Spleen (tissue), 11 donors: ENCODE data around the gene CBLL1. TPM values are rescaled to one million over a fixed set of nuclear protein-coding genes. Genes with fewer than 3 reads are reported as not detected.

ENCODE experiments used
- DNase-seq: peaks from one replicate; pipeline ENCODE4 v3.0.0-alpha.2; 2020
- H3K27ac ChIP-seq, 8 donors: fragments of 200-600 bp; sonication (generic) in 7 of 8; 1 replicate in 4 of 8; 2 replicates in 4 of 8; pipeline versions ENCODE4 v1.5.0 to v1.8.0; 2016 to 2021; ENCODE audit warnings: inconsistent platforms in 4 of 8, mild to moderate bottlenecking in 4 of 8, moderate library complexity in 1 of 8
- H3K27me3 ChIP-seq, 7 donors: fragments of 200-600 bp; sonication (generic) in 6 of 7; replicated peaks in 1 of 7; 1 replicate in 4 of 7; 2 replicates in 3 of 7; pipeline versions ENCODE4 v1.5.0 to v1.8.0; 2016 to 2021; ENCODE audit warnings: inconsistent platforms in 3 of 7, mild to moderate bottlenecking in 1 of 7
- H3K36me3 ChIP-seq, 6 donors: fragments of 200-600 bp; sonication (generic) in 5 of 6; 1 replicate in 4 of 6; 2 replicates in 2 of 6; pipeline versions ENCODE4 v1.5.0 to v1.8.0; 2016 to 2021; ENCODE audit warnings: inconsistent platforms in 2 of 6
- H3K4me1 ChIP-seq, 6 donors: fragments of 200-600 bp; sonication (generic) in 5 of 6; 1 replicate in 3 of 6; 2 replicates in 3 of 6; pipeline versions ENCODE4 v1.5.0 to v1.8.0; 2016 to 2021; ENCODE audit warnings: inconsistent platforms in 3 of 6
- H3K4me3 ChIP-seq, 8 donors: fragments of 200-600 bp; sonication (generic) in 7 of 8; 1 replicate in 4 of 8; 2 replicates in 4 of 8; pipeline versions ENCODE4 v1.5.0 to v1.8.0; 2016 to 2021; ENCODE audit warnings: inconsistent platforms in 4 of 8, mild to moderate bottlenecking in 4 of 8, moderate library complexity in 2 of 8
- H3K9me3 ChIP-seq, 8 donors: fragments of 200-600 bp; sonication (generic) in 7 of 8; 1 replicate in 4 of 8; 2 replicates in 4 of 8; pipeline versions ENCODE4 v1.5.0 to v1.8.0; 2016 to 2021; ENCODE audit warnings: inconsistent platforms in 4 of 8
- POLR2A ChIP-seq, 3 donors: fragments of 450-650 bp; IDR thresholded peaks; one replicate each; pipeline ENCODE4 v1.5.1; 2017; ENCODE audit warnings: antibody characterized with exemption in 3 of 3, mild to moderate bottlenecking in 1 of 3
- POLR2AphosphoS5 ChIP-seq, 3 donors: sonication (generic); formaldehyde crosslinking; IDR thresholded peaks; one replicate each; pipeline ENCODE4 v1.5.1; 2017; ENCODE audit warnings: antibody characterized with exemption in 3 of 3
- WGBS, 5 donors: extraction: QIAGEN DNeasy Blood & Tissue Kit in 3 of 5; methylation state at CpG; one replicate each; pipeline versions ENCODE4 v1.1.5 to v1.1.7; 2013 to 2018; 5-methylcytosine and 5-hydroxymethylcytosine counted together
- intact Hi-C: fragments of 100-400 bp; cut with DNase I; formaldehyde crosslinking; loops from one replicate; pipeline ENCODE4 v1.15.0; 2023; ENCODE audit warnings: low total_unique reads
- polyA plus RNA-seq, 3 donors: library from polyadenylated mRNA; stranded (reverse); fragments of 200-250 nt; gene quantifications; one replicate each; pipeline ENCODE4 v1.2.1, GENCODE V29; 2013
- total RNA-seq, 7 donors: library from RNA; depleted of rRNA in 3 of 7; stranded (reverse); fragments of >200 nt in 3 of 7; fragmentation: NEBNext Ultra II Directional in 4 of 7; extraction: Animal tissue kit (Norgen Biotek cat#: 25700) in 4 of 7; gene quantifications; one replicate each; pipeline versions ENCODE4 v1.1.0 to v1.2.1, GENCODE V29; 2016 to 2021
- TF ChIP-seq, protein P1 (sequence below), 11 experiments: fragments of 200-600 bp in 7 of 11; fragments of 450-650 bp in 4 of 11; sonication (generic) in 4 of 11; IDR thresholded peaks in 8 of 11; conservative IDR thresholded peaks in 3 of 11; 1 replicate in 7 of 11; 2 replicates in 4 of 11; pipeline versions ENCODE4 v1.4.0 to v1.8.0; 2016 to 2021; ENCODE audit warnings: antibody characterized with exemption in 11 of 11, inconsistent platforms in 4 of 11, mild to moderate bottlenecking in 1 of 11
- donor health status: healthy with polysubstance abuse.
- donor health status: DM: no; HTN: no; CAD: no; lungs with moderate emphysema.
- donor health status: DM: no; HTN: no; CAD: no.
- donor health status: Bipolar disorder and iron deficiency.
- donor health status: healthy.
- donor health status: DM: no; HTN: no; CAD: no.
- donor health status: DM: yes; HTN: yes; CAD: no.

The CBLL1 gene
- total and polyA plus RNA-seq, 10 donors, result 5.4 to 41.0 (median 31.1) TPM

DNA sequence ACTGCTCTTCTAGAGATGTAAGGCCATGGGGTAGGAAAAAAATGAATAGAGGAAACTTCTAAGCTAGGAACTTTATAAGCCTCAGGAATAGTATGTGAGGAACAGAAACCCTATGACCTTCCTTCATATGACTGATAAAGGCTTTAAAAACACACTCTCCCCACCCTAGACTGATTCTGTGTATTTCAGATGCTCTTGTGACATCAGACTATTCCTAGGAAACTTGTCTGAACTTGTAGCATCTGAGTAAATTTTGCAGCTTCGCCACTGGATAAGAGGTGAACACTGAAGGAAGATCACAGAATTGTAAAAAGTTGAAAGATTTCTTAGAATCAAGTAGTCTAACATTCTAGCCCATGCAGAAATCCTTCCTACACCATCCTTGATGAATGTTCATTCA is 31.0 kb upstream of the CBLL1 start:
- no peak overlapping the region for H3K27ac ChIP-seq
- H3K4me3 ChIP-seq, result no peak overlapping the region
- DNase-seq, result no peak
- H3K36me3 ChIP-seq, result no peaks in the 10 kb centered on the region
- no peaks in the 10 kb centered on the region for H3K4me1 ChIP-seq
- TF ChIP-seq, protein P1, sequence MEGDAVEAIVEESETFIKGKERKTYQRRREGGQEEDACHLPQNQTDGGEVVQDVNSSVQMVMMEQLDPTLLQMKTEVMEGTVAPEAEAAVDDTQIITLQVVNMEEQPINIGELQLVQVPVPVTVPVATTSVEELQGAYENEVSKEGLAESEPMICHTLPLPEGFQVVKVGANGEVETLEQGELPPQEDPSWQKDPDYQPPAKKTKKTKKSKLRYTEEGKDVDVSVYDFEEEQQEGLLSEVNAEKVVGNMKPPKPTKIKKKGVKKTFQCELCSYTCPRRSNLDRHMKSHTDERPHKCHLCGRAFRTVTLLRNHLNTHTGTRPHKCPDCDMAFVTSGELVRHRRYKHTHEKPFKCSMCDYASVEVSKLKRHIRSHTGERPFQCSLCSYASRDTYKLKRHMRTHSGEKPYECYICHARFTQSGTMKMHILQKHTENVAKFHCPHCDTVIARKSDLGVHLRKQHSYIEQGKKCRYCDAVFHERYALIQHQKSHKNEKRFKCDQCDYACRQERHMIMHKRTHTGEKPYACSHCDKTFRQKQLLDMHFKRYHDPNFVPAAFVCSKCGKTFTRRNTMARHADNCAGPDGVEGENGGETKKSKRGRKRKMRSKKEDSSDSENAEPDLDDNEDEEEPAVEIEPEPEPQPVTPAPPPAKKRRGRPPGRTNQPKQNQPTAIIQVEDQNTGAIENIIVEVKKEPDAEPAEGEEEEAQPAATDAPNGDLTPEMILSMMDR (IDR thresholded peaks at IDR 0.05 in 8 of 11, conservative IDR thresholded peaks at IDR 0.05 in 3 of 11), result no peak
- TF ChIP-seq POLR2A (IDR thresholded peaks at IDR 0.05), result no peak
- TF ChIP-seq POLR2AphosphoS5 (IDR thresholded peaks at IDR 0.05), result no peak
- intact Hi-C loops, result no loop called here
- H3K27me3 ChIP-seq, result no peaks in the 10 kb centered on the region
- 88 to 100% (median 92%) methylated on average over 1 of the region's 1 CpG for WGBS, 5 donors
- no peaks in the 10 kb centered on the region for H3K9me3 ChIP-seq

GRCh38 chr7:107715531-107715930 is 28.4 kb upstream of the CBLL1 start:
- 87 to 93% (median 90%) methylated on average over 6 of the region's 6 CpGs for WGBS, 5 donors
- intact Hi-C loops, result no loop called here

DNA sequence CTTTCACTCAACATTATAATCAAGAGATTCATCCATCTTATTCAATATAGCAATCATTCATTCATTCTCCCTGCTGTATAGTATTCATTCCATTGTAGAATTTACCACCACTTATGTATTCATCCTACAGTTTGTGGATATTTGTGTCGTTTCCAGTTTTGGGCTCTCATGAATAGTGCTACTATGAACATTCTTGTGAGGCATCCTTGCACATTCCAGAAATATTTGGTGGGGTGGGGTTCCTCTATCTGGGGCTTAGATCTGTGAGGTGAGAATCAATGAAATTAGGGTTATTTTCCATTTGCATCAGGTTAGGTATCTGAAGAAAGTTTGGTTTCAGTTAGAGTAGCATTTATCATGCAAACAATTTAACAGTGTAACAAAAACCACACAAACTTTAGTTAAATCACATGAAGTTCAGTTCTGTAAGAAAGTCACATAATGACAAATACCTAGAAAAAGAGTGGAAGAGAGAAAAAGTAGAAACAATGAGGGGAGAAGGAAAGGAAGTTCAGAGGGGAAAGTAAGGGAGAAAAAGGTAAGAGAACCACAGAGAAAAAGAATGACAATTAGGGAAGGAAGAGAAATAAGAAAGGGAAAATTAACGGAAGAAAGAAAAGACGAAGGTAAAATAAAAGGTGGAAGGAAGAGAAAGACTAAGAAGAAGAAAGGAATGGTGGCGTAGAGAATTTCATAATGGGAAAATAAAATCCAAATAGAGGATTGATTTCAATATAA is 25.3 kb upstream of the CBLL1 start:
- H3K36me3 ChIP-seq, result no peaks in the 10 kb centered on the region
- no peaks in the 10 kb centered on the region for H3K27me3 ChIP-seq
- TF ChIP-seq, protein P1 (IDR thresholded peaks at IDR 0.05 in 8 of 11, conservative IDR thresholded peaks at IDR 0.05 in 3 of 11), result no peak
- TF ChIP-seq POLR2AphosphoS5 (IDR thresholded peaks at IDR 0.05) (no peak), POLR2A (IDR thresholded peaks at IDR 0.05) (no peak)
- DNase-seq, result no peak
- intact Hi-C loops, result no loop called here
- no peak overlapping the region for H3K4me3 ChIP-seq
- H3K9me3 ChIP-seq, result no peaks in the 10 kb centered on the region
- 87 to 93% (median 89%) methylated on average over 4 of the region's 4 CpGs for WGBS, 5 donors
- no peaks in the 10 kb centered on the region for H3K4me1 ChIP-seq
- no peak overlapping the region for H3K27ac ChIP-seq

More at GRCh38 chr7:107715531-107715930, 28.4 kb upstream of the CBLL1 start:
- no peak overlapping the region for H3K27ac ChIP-seq
- no peaks in the 10 kb centered on the region for H3K27me3 ChIP-seq
- no peak for DNase-seq
- no peaks in the 10 kb centered on the region for H3K9me3 ChIP-seq
- no peaks in the 10 kb centered on the region for H3K36me3 ChIP-seq
- no peak for TF ChIP-seq POLR2A (IDR thresholded peaks at IDR 0.05)
- TF ChIP-seq, protein P1 (IDR thresholded peaks at IDR 0.05 in 8 of 11, conservative IDR thresholded peaks at IDR 0.05 in 3 of 11), result no peak
- no peak for TF ChIP-seq POLR2AphosphoS5 (IDR thresholded peaks at IDR 0.05)
- H3K4me1 ChIP-seq, result no peaks in the 10 kb centered on the region
- H3K4me3 ChIP-seq, result no peak overlapping the region

DNA sequence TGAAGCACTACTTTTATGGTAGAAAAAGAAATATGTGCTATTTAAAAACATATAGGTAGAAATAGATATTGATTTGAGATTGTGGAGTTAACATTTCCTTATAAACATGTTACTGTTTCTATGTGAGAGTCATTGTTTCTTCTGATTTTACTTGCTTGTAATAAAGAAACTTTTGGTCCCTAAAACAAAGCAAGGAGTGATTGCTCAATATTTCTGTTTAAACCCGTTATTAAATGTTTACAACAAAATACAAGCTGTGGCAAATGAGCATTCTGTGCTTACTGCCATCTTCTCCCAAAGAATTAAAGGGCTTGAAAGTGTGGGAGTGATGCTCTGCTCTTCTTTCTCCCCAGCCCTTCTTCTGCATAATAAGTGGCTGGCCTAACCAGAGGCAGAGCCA is 22.7 kb upstream of the CBLL1 start:
- Histone ChIP-seq H3K4me1 (no peaks in the 10 kb centered on the region), H3K4me3 (no peak overlapping the region), H3K27me3 (no peaks in the 10 kb centered on the region), H3K27ac (no peak overlapping the region), H3K36me3 (no peaks in the 10 kb centered on the region), H3K9me3 (no peaks in the 10 kb centered on the region)
- intact Hi-C loops, result loop anchor here (10.0 kb wide), 1 partner anchor 146 kb away; no protein-coding TSS in a partner anchor
- 59 to 80% (median 73%) methylated on average over 1 of the region's 1 CpG for WGBS, 5 donors
- no peak for DNase-seq
- TF ChIP-seq, protein P1 (IDR thresholded peaks at IDR 0.05 in 8 of 11, conservative IDR thresholded peaks at IDR 0.05 in 3 of 11), result no peak
- no peak for TF ChIP-seq POLR2A (IDR thresholded peaks at IDR 0.05)
- no peak for TF ChIP-seq POLR2AphosphoS5 (IDR thresholded peaks at IDR 0.05)
